ENCODE measurements around the gene AMPH.

GRCh38 chr7:38428041-38428440, 203.1 kb downstream of the AMPH start:
- TF ChIP-seq CTCF (IDR thresholded peaks at IDR 0.05) (no peak), POLR2AphosphoS5 (IDR thresholded peaks at IDR 0.05) (no peak), POLR2A (IDR thresholded peaks at IDR 0.05) (no peak)

Measured in upper lobe of left lung (tissue), 4 donors.